Ishikawa (cell line): ENCODE results near the gene LAMB4.
A peak's percentile ranks its signal among the peaks of the same experiment; 100 is the strongest.

Source experiments
- CEBPB ChIP-seq: IDR thresholded peaks from 2 replicates; pipeline ENCODE4 v1.6.1; 2012
- CREB1 ChIP-seq: IDR thresholded peaks from 2 replicates; pipeline ENCODE4 v1.6.1; 2012; ENCODE audit warnings: low read depth
- EGR1 ChIP-seq: IDR thresholded peaks from 2 replicates; pipeline ENCODE4 v1.6.1; 2012
- EP300 ChIP-seq: IDR thresholded peaks from 2 replicates; pipeline ENCODE4 v1.6.1; 2012; ENCODE audit warnings: borderline replicate concordance
- FOXM1 ChIP-seq: IDR thresholded peaks from 2 replicates; pipeline ENCODE4 v1.6.1; 2012; ENCODE audit warnings: low read depth, borderline replicate concordance
- MAX ChIP-seq: IDR thresholded peaks from 2 replicates; pipeline ENCODE4 v1.6.1; 2012
- NFIC ChIP-seq: IDR thresholded peaks from 2 replicates; pipeline ENCODE4 v1.6.1; 2012
- RAD21 ChIP-seq: IDR thresholded peaks from 2 replicates; pipeline ENCODE4 v1.6.1; 2012; ENCODE audit warnings: low read depth
- TAF1 ChIP-seq: IDR thresholded peaks from 2 replicates; pipeline ENCODE4 v1.6.1; 2012; ENCODE audit warnings: low read depth, mild to moderate bottlenecking
- TCF12 ChIP-seq: IDR thresholded peaks from 2 replicates; pipeline ENCODE4 v1.6.1; 2012; ENCODE audit warnings: low read depth
- TEAD4 ChIP-seq: IDR thresholded peaks from 2 replicates; pipeline ENCODE4 v1.6.1; 2012
- USF1 ChIP-seq: IDR thresholded peaks from 2 replicates; pipeline ENCODE4 v1.6.1; 2012
- YY1 ChIP-seq: IDR thresholded peaks from 2 replicates; pipeline ENCODE4 v1.6.1; 2012; ENCODE audit warnings: low read depth
- ZBTB7A ChIP-seq: IDR thresholded peaks from 2 replicates; pipeline ENCODE4 v1.6.1; 2012; ENCODE audit warnings: low read depth
- TF ChIP-seq, protein P1 (sequence below): IDR thresholded peaks from 2 replicates; pipeline ENCODE4 v1.6.1; 2012; ENCODE audit warnings: low read depth, mild to moderate bottlenecking

The LAMB4 gene

DNA sequence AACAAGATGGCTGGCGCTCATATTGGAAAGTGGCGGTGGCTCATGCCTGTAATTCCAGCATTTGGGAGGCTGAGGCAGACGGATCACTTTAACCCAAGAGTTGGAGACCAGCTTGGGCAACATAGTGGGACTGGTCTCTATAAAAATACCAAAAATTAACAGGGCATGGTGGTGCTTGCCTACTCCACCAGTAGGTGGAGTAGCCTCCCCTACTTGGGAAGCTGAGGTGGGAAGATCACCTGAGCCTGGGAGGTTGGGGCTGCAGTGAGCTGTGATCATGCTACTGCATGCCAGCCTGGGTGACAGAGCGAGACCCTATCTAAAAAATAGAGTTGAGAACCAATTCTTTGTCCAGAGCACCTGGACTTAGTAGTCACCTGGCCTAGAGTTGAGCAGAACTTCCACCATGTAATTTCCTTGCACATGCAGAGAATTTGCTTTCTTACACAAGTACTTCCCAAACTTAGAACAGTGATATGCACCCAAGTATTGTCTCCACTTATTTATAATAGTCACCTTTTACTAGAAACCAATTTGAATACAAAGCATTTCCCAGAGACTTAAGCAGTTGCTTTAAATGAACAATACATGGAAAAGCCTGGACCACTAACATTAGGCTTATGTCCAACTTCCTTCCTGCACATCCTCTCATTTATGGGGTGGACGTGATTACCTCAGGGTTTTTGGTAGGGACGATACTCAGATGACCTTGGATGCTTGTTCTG lies 15.9 kb downstream of the LAMB4 start:
- no peak for TF ChIP-seq MAX
- peak; percentile 82 for TF ChIP-seq RAD21

DNA sequence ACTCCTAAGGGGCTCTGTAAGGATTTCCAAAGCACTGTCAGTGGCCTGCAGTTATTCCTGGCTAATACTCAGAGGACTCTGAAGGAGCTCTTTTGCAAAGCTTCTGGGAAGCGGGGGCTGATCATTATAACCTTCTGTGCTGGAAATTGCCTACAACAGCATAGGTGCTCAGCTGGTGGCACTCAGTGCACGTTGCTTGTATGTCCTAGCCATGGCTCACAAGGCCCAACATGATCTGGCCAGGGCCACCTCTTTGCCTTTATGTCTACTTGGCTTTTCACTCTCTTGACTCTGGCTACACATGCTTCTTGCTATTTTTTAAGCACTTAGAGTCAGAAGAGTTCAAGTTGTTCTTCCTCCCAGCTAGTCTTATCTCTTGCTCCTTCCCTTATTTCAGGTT lies 17.5 kb downstream of the LAMB4 start:
- TF ChIP-seq YY1 = no peak
- TF ChIP-seq EGR1 = no peak
- TF ChIP-seq CREB1 = no peak
- no peak for TF ChIP-seq RAD21
- TF ChIP-seq TAF1 = no peak
- no peak for TF ChIP-seq EP300
- no peak for TF ChIP-seq FOXM1
- TF ChIP-seq MAX = no peak
- TF ChIP-seq CEBPB = no peak
- TF ChIP-seq ZBTB7A = no peak
- TF ChIP-seq TEAD4 = no peak
- no peak for TF ChIP-seq TCF12
- TF ChIP-seq USF1 = no peak

GRCh38 chr7:108109221-108109908 lies 20.8 kb downstream of the LAMB4 start:
- TF ChIP-seq TEAD4 = no peak
- TF ChIP-seq RAD21 = peak; percentile 47

- TF ChIP-seq TAF1 (no peak), YY1 (no peak), EGR1 (no peak), MAX (no peak), CREB1 (no peak), USF1 (no peak), NFIC (no peak), TEAD4 (no peak), FOXM1 (no peak), ZBTB7A (no peak), TCF12 (no peak), RAD21 (no peak), EP300 (no peak), CEBPB (no peak)
- TF ChIP-seq, protein P1, sequence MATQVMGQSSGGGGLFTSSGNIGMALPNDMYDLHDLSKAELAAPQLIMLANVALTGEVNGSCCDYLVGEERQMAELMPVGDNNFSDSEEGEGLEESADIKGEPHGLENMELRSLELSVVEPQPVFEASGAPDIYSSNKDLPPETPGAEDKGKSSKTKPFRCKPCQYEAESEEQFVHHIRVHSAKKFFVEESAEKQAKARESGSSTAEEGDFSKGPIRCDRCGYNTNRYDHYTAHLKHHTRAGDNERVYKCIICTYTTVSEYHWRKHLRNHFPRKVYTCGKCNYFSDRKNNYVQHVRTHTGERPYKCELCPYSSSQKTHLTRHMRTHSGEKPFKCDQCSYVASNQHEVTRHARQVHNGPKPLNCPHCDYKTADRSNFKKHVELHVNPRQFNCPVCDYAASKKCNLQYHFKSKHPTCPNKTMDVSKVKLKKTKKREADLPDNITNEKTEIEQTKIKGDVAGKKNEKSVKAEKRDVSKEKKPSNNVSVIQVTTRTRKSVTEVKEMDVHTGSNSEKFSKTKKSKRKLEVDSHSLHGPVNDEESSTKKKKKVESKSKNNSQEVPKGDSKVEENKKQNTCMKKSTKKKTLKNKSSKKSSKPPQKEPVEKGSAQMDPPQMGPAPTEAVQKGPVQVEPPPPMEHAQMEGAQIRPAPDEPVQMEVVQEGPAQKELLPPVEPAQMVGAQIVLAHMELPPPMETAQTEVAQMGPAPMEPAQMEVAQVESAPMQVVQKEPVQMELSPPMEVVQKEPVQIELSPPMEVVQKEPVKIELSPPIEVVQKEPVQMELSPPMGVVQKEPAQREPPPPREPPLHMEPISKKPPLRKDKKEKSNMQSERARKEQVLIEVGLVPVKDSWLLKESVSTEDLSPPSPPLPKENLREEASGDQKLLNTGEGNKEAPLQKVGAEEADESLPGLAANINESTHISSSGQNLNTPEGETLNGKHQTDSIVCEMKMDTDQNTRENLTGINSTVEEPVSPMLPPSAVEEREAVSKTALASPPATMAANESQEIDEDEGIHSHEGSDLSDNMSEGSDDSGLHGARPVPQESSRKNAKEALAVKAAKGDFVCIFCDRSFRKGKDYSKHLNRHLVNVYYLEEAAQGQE = no peak
Observed at GRCh38 chr7:108108131-108108530, 22.0 kb downstream of the LAMB4 start.

- no peak for TF ChIP-seq TEAD4
- no peak for TF ChIP-seq YY1
- no peak for TF ChIP-seq TAF1
- TF ChIP-seq NFIC = no peak
- TF ChIP-seq USF1 = no peak
- no peak for TF ChIP-seq CEBPB
- no peak for TF ChIP-seq EP300
- no peak for TF ChIP-seq CREB1
- no peak for TF ChIP-seq TCF12
- no peak for TF ChIP-seq MAX
- no peak for TF ChIP-seq ZBTB7A
- TF ChIP-seq RAD21 = no peak
Observed at GRCh38 chr7:108104324-108104723, 25.8 kb downstream of the LAMB4 start.

GRCh38 chr7:108103558-108104298 lies 26.4 kb downstream of the LAMB4 start:
- TF ChIP-seq RAD21 = no peak
- no peak for TF ChIP-seq ZBTB7A
- no peak for TF ChIP-seq TEAD4
- no peak for TF ChIP-seq TAF1
- TF ChIP-seq FOXM1 = no peak
- TF ChIP-seq EGR1 = no peak
- no peak for TF ChIP-seq EP300
- no peak for TF ChIP-seq CEBPB
- no peak for TF ChIP-seq YY1
- TF ChIP-seq MAX = no peak
- TF ChIP-seq, protein P1 = no peak
- TF ChIP-seq CREB1 = no peak
- TF ChIP-seq USF1 = no peak
- no peak for TF ChIP-seq TCF12
- TF ChIP-seq NFIC = no peak
